Measurements from ENCODE around the gene SPRYD4. TPM values are rescaled to one million over a fixed set of nuclear protein-coding genes. Genes with fewer than 3 reads are reported as not detected.
"Not testable (repeated sequence)": the region's sequence is repeated elsewhere in the genome, so short reads cannot be mapped to it uniquely, and the experiment has no call there.

The SPRYD4 gene
- total RNA-seq, 1 donor from 2014 or later, result 4.9 TPM

- TF ChIP-seq, protein P1, sequence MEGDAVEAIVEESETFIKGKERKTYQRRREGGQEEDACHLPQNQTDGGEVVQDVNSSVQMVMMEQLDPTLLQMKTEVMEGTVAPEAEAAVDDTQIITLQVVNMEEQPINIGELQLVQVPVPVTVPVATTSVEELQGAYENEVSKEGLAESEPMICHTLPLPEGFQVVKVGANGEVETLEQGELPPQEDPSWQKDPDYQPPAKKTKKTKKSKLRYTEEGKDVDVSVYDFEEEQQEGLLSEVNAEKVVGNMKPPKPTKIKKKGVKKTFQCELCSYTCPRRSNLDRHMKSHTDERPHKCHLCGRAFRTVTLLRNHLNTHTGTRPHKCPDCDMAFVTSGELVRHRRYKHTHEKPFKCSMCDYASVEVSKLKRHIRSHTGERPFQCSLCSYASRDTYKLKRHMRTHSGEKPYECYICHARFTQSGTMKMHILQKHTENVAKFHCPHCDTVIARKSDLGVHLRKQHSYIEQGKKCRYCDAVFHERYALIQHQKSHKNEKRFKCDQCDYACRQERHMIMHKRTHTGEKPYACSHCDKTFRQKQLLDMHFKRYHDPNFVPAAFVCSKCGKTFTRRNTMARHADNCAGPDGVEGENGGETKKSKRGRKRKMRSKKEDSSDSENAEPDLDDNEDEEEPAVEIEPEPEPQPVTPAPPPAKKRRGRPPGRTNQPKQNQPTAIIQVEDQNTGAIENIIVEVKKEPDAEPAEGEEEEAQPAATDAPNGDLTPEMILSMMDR (conservative IDR thresholded peaks at IDR 0.05), result no peak
- Mint-ChIP-seq H3K27me3 (ENCODE audit: low read depth) (peaks cover 78% of the 10 kb centered on the region), H3K27ac (ENCODE audit: unreplicated experiment) (no peak within 1 kb of the TSS), H3K4me3 (peak within 1 kb of the TSS; percentile 78), H3K9me3 (peaks cover 5% of the 10 kb centered on the region), H3K36me3 (ENCODE audit: low read depth) (peaks cover 11% of the 10 kb centered on the region), H3K4me1 (peaks cover 13% of the 10 kb centered on the region)
- peak; percentile 29 for DNase-seq (ENCODE audit: low read depth, low spot score)
These were observed 19.9 kb downstream of the SPRYD4 start, which contains the start of gene GLS2 for GRCh38 chr12:56488041-56488955. Gene GLS2, minus strand, starts transcription at chr12:56488161. Its CDS starts 43 bp downstream, at chr12:56488118.

- TF ChIP-seq, protein P1 (conservative IDR thresholded peaks at IDR 0.05), result no peak
- Mint-ChIP-seq H3K27ac (ENCODE audit: unreplicated experiment) (no peak overlapping the region), H3K4me3 (no peak overlapping the region), H3K27me3 (ENCODE audit: low read depth) (peaks cover 73% of the 10 kb centered on the region), H3K36me3 (ENCODE audit: low read depth) (peaks cover 11% of the 10 kb centered on the region), H3K4me1 (peaks cover 13% of the 10 kb centered on the region), H3K9me3 (peaks cover 5% of the 10 kb centered on the region)
- no peak for DNase-seq (ENCODE audit: low read depth, low spot score)
These were observed 22.0 kb downstream of the SPRYD4 start for GRCh38 chr12:56490360-56490759.

DNA sequence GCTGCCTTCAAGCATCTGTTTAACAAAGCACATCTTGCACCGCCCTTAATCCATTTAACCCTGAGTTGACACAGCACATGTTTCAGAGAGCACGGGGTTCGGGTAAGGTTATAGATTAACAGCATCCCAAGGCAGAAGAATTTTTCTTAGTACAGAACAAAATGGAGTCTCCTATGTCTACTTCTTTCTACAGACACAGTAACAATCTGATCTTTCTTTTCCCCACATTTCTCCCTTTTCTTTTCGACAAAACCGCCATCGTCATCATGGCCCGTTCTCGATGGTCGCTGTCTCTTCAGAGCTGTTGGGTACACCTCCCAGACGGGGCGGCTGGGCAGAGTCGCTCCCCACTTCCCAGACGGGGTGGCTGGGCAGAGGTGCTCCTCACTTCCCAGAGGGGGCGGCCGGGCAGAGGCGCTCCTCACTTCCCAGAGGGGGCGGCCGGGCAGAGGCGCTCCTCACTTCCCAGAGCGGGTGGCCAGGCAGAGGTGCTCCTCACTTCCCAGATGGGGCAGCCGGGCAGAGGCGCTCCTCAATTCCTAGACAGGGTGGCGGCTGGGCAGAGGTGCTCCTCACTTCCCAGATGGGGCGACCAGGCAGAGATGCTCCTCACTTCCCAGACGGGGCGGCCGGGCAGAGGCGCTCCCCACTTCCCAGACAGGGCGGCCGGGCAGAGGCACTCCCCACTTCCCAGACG, 25.2 kb downstream of the SPRYD4 start:
- DNase-seq (ENCODE audit: low read depth, low spot score); H3K4me1 Mint-ChIP-seq; H3K36me3 Mint-ChIP-seq (ENCODE audit: low read depth); H3K9me3 Mint-ChIP-seq; H3K4me3 Mint-ChIP-seq; H3K27ac Mint-ChIP-seq (ENCODE audit: unreplicated experiment): not testable (repeated sequence)
- H3K27me3 Mint-ChIP-seq (ENCODE audit: low read depth), result peaks cover 52% of the 10 kb centered on the region

DNA sequence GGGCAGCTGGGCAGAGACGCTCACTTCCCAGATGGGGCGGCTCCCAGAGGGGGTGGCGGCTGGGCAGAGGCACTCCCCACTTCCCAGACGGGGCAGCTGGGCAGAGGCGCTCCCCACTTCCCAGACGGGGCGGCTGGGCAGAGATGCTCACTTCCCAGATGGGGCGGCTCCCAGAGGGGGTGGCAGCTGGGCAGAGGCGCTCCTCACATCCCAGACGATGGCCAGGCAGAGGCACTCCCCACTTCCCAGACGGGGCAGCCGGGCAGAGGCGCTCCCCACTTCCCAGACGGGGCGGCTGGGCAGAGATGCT, 25.7 kb downstream of the SPRYD4 start:
- not testable (repeated sequence) for H3K4me3 Mint-ChIP-seq; DNase-seq (ENCODE audit: low read depth, low spot score); H3K36me3 Mint-ChIP-seq (ENCODE audit: low read depth); H3K4me1 Mint-ChIP-seq; H3K9me3 Mint-ChIP-seq; H3K27ac Mint-ChIP-seq (ENCODE audit: unreplicated experiment)
- H3K27me3 Mint-ChIP-seq (ENCODE audit: low read depth), result peaks cover 51% of the 10 kb centered on the region

GRCh38 chr12:56494481-56494880, 26.1 kb downstream of the SPRYD4 start:
- DNase-seq (ENCODE audit: low read depth, low spot score); H3K9me3 Mint-ChIP-seq; H3K27ac Mint-ChIP-seq (ENCODE audit: unreplicated experiment); H3K4me1 Mint-ChIP-seq; H3K36me3 Mint-ChIP-seq (ENCODE audit: low read depth); H3K4me3 Mint-ChIP-seq: not testable (repeated sequence)
- H3K27me3 Mint-ChIP-seq (ENCODE audit: low read depth), result peaks cover 48% of the 10 kb centered on the region

DNA sequence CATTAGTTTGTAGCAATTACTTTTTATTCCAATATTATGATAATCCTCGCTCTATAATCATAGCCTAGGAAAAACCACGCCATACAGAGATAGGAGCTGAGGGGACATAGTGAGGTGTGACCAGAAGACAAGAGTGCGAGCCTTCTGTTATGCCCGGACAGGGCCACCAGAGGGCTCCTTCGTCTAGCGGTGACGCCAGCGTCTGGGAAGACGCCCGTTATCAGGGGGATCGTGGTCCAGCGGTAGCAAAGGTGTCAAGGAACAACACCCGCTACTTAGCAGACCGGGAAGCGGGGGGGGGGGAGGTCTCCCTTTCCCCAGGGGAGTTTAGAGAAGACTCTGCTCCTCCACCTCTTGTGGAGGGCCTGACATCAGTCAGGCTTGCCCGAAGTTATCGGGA, 28.3 kb downstream of the SPRYD4 start:
- peaks cover 35% of the 10 kb centered on the region for H3K27me3 Mint-ChIP-seq (ENCODE audit: low read depth)
- DNase-seq (ENCODE audit: low read depth, low spot score), result peak; percentile 66
- not testable (repeated sequence) for H3K27ac Mint-ChIP-seq (ENCODE audit: unreplicated experiment); H3K4me1 Mint-ChIP-seq; H3K36me3 Mint-ChIP-seq (ENCODE audit: low read depth); H3K4me3 Mint-ChIP-seq; H3K9me3 Mint-ChIP-seq
- TF ChIP-seq, protein P1 (conservative IDR thresholded peaks at IDR 0.05), result peak; percentile 58

DNA sequence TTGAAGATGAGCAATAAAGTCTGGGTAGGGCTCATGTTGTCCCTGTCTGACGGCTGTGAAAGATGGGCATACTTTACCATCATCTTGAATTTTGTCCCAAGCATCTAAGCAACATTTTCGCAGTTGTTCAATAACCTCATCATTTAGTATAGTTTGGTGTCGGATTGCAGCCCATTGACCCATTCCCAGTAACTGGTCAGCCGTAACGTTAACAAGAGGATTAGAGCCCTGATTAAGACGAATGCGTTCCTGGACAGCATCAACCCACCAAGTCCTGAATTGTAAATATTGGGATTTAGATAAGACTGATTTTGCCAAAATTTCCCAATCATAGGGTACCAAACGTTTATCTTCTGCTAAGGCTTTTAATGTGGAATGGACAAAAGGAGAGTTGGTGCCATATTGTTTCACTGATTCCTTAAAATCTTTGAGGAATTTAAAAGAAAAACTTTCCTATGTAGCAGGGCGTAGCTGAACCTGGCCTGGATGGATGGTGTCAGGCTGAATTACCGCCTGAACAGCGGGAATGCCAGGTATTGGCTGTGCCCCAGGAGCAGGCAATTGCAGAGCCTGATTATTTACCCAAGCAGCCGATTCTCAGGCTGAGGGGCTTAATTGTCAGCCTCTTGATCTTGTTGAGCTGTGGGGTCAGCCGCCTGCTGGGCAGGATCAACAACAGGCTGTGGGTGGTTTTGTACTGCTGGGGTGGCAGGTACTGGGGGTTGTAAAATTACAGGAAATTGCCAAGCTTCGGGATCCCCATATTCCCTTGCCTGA, 29.9 kb downstream of the SPRYD4 start:
- DNase-seq (ENCODE audit: low read depth, low spot score); H3K4me1 Mint-ChIP-seq; H3K9me3 Mint-ChIP-seq; H3K27ac Mint-ChIP-seq (ENCODE audit: unreplicated experiment); H3K36me3 Mint-ChIP-seq (ENCODE audit: low read depth); H3K4me3 Mint-ChIP-seq: not testable (repeated sequence)
- peaks cover 24% of the 10 kb centered on the region for H3K27me3 Mint-ChIP-seq (ENCODE audit: low read depth)

- DNase-seq (ENCODE audit: low read depth, low spot score); H3K27ac Mint-ChIP-seq (ENCODE audit: unreplicated experiment); H3K9me3 Mint-ChIP-seq; H3K36me3 Mint-ChIP-seq (ENCODE audit: low read depth); H3K4me3 Mint-ChIP-seq; H3K4me1 Mint-ChIP-seq: not testable (repeated sequence)
- peaks cover 24% of the 10 kb centered on the region for H3K27me3 Mint-ChIP-seq (ENCODE audit: low read depth)
These were observed 31.1 kb downstream of the SPRYD4 start for GRCh38 chr12:56499452-56499851.

- H3K27me3 Mint-ChIP-seq (ENCODE audit: low read depth), result peaks cover 24% of the 10 kb centered on the region
These were observed 31.5 kb downstream of the SPRYD4 start for GRCh38 chr12:56499879-56500278.

More at GRCh38 chr12:56499879-56500278, 31.5 kb downstream of the SPRYD4 start:
- H3K36me3 Mint-ChIP-seq (ENCODE audit: low read depth); H3K4me1 Mint-ChIP-seq; H3K27ac Mint-ChIP-seq (ENCODE audit: unreplicated experiment); DNase-seq (ENCODE audit: low read depth, low spot score); H3K9me3 Mint-ChIP-seq; H3K4me3 Mint-ChIP-seq: not testable (repeated sequence)
